ENCODE data around the gene HMX1.

Gene HMX1

DNA sequence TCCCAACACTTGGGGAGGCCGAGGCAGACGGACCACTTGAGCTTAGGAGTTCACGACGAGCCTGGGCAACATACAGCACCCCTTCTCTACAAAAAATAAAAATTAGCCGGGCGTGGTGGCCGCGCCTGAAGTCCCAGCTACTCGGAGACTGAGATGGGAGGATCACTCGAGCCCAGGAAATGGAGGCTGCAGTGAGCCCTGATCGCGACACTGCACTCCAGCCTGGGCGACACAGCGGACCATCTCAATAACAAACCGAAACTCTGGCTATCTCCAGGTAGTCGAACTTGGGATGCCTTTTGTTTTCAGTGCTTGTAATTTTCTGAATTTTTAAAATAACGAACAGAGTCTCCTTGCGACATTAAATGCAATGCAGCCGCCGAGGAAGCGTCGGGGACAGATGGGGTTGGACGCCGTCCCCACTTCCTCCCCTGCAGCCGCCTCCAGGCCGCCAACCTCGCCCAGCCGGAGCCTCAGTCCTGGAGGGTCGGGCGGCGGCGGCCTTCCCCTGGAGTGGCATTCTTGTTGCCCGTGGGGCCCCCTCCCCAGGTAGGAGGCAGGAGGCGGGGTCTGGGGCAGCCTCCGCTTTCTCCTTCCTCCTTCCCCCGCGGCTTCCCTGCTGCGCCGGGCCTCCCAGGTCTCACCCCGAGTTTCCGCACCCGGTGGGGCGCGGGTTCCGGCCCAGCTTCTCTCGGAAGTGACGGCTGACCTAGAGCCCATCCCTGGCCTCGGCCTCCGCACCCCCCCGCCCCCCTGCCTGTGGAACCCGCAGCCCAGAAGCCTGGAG lies 14.6 kb downstream of the HMX1 start:
- TF ChIP-seq, protein P1, sequence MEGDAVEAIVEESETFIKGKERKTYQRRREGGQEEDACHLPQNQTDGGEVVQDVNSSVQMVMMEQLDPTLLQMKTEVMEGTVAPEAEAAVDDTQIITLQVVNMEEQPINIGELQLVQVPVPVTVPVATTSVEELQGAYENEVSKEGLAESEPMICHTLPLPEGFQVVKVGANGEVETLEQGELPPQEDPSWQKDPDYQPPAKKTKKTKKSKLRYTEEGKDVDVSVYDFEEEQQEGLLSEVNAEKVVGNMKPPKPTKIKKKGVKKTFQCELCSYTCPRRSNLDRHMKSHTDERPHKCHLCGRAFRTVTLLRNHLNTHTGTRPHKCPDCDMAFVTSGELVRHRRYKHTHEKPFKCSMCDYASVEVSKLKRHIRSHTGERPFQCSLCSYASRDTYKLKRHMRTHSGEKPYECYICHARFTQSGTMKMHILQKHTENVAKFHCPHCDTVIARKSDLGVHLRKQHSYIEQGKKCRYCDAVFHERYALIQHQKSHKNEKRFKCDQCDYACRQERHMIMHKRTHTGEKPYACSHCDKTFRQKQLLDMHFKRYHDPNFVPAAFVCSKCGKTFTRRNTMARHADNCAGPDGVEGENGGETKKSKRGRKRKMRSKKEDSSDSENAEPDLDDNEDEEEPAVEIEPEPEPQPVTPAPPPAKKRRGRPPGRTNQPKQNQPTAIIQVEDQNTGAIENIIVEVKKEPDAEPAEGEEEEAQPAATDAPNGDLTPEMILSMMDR (IDR thresholded peaks at IDR 0.05; ENCODE audit: low read depth, low read length), result no peak
- no peak overlapping the region for H3K4me3 ChIP-seq (ENCODE audit: low read depth, low read length)

DNA sequence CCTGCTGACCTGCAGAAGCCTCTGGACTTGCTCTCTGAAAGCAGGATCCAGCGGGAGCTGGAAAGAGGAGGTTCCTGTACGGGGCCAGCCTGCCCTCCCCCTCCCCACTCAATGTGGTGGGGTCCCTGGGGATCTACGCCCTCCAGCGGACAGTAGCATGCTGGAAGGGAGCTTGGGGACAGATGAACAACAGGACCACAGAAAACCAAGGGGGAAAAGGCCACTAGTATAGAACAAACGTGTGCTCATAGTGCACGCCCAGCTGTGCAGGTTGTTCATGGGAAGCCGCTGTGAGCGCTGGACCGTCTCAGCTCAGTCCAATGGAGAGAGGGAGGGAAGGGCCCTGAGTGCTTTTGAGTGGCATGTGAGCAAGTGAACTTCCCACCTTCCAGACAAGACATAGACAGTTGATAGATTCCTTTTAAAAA lies 15.8 kb downstream of the HMX1 start:
- TF ChIP-seq, protein P1 (IDR thresholded peaks at IDR 0.05; ENCODE audit: low read depth, low read length), result no peak
- H3K4me3 ChIP-seq (ENCODE audit: low read depth, low read length), result no peak overlapping the region

DNA sequence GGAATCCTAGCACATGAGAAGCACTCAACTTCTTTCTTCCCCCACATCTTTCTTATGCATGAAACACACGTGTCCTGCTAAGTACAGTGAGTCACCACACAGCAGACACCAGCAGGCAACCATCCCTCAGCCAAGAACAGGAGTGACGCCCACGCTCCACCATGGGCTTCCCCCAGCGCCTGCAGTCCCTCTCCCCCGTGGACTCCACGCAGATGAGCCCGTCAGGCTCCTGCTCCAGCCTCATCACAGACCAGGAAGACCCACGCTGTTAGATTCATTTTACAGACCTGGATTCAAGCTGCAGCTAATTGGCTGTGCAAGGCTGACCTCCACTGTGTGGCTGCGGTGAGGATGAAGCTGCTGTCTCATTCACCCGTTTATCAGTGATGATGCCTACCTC lies 16.7 kb downstream of the HMX1 start:
- TF ChIP-seq, protein P1 (IDR thresholded peaks at IDR 0.05; ENCODE audit: low read depth, low read length), result no peak
- H3K4me3 ChIP-seq (ENCODE audit: low read depth, low read length), result no peak overlapping the region

DNA sequence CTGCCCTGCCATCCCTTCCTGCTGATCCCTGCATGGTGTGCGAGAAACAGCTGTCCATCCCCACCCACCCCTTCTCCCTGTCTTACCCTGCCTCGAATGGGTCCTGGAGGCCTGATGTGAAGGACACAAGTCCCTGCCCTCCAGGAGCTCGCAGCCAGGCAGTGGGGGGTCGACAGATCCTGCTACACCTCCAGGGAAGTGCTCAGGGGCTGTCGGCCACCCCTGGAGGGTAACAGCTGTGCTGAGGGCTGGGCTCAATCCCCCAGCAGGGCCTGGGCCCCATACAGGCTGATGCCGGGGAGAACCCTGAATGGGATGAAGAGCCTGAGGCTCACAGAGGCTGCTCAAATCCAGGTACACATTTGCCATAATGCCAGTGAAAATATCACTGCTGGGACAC lies 17.6 kb downstream of the HMX1 start:
- H3K4me3 ChIP-seq (ENCODE audit: low read depth, low read length), result no peak overlapping the region
- TF ChIP-seq, protein P1 (IDR thresholded peaks at IDR 0.05; ENCODE audit: low read depth, low read length), result no peak

DNA sequence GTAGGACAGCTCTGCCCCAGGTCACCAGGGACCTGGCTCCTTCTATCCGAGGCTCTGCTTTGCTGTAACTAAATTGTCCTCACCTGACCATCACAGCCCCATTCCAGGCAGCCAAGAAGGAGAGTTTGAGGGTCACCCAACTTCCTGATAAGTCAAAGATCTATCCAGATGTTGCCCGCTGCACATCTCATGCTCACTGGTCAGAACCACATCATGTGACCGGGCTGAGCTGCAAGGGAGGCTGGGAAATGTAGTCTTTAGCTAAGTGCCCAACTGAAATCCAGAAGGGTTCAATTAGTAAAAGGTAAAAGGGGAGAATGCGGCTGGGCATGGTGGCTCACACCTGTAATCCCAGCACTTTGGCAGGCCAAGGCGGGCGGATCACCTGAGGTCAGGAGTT lies 18.4 kb downstream of the HMX1 start:
- TF ChIP-seq, protein P1 (IDR thresholded peaks at IDR 0.05; ENCODE audit: low read depth, low read length), result no peak
- no peak overlapping the region for H3K4me3 ChIP-seq (ENCODE audit: low read depth, low read length)

DNA sequence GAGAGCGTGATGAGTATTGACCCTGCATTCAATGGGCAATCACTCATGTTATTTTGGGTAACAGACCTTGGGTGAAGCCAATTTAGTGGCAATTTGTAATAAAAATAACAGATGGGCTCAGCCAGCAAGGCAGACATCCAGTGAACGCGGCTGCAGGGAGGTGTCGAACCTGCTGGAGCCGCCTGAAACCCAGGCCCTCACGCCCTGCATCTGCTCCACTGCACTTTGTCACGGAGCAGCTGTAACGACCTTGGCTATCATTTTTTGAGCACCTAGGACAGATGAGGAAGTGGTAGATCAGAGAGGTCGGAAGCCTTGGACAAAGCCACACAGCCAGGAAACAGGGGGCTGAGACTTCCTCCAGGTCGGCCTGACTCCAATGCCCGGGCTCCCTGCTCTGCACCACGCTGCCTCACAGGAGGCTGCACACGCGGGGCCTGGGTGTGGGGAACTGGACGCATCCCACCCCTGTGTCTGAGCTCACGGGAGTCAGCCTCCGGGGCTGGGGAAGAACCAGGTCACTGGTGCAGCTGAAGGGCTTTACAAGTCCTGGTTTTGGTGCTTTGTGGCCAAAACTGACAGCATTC lies 19.4 kb downstream of the HMX1 start:
- no peak overlapping the region for H3K4me3 ChIP-seq (ENCODE audit: low read depth, low read length)
- TF ChIP-seq, protein P1 (IDR thresholded peaks at IDR 0.05; ENCODE audit: low read depth, low read length), result no peak
